Measurements from ENCODE around the gene SLC29A3.

Gene SLC29A3

GRCh38 chr10:71308985-71309384, 10.1 kb upstream of the SLC29A3 start:
- ChIA-PET POLR2A (no interaction called here), CTCF (interaction anchor here (1.1 kb wide), 1 partner anchor 87 kb away, joined by 4 read pairs; no protein-coding TSS in a partner anchor)
- no peak for DNase-seq (ENCODE audit: extremely low spot score)
- no peak for TF ChIP-seq L3MBTL2 (conservative IDR thresholded peaks at IDR 0.05)
- TF ChIP-seq FOXA1 (IDR thresholded peaks at IDR 0.05), result no peak
- no peak for TF ChIP-seq SP1 (IDR thresholded peaks at IDR 0.05)

- no peak for DNase-seq (ENCODE audit: extremely low spot score)
- ChIA-PET CTCF (interaction anchor here (0.7 to 1.1 kb wide), 3 partner anchors 27 to 387 kb away, joined by 3 to 4 read pairs (median 3); no protein-coding TSS in a partner anchor), POLR2A (no interaction called here)
- TF ChIP-seq ZNF384 (IDR thresholded peaks at IDR 0.05), result no peak
- no peak for TF ChIP-seq SUZ12 (IDR thresholded peaks at IDR 0.05)
Measured at GRCh38 chr10:71309919-71310318, 9.1 kb upstream of the SLC29A3 start.

GRCh38 chr10:71312220-71312619, 6.8 kb upstream of the SLC29A3 start:
- no peak for TF ChIP-seq FOXA1 (IDR thresholded peaks at IDR 0.05)
- no peak for TF ChIP-seq PKNOX1 (IDR thresholded peaks at IDR 0.05)
- no peak for TF ChIP-seq NFRKB (IDR thresholded peaks at IDR 0.05)
- no peak for TF ChIP-seq TARDBP (IDR thresholded peaks at IDR 0.05)
- no peak for TF ChIP-seq ARNT (IDR thresholded peaks at IDR 0.05)
- no peak for TF ChIP-seq FOXK2 (IDR thresholded peaks at IDR 0.05)
- TF ChIP-seq SP1 (IDR thresholded peaks at IDR 0.05), result no peak
- TF ChIP-seq L3MBTL2 (conservative IDR thresholded peaks at IDR 0.05), result no peak
- TF ChIP-seq FOXM1 (IDR thresholded peaks at IDR 0.05; ENCODE audit: borderline replicate concordance), result no peak
- no peak for TF ChIP-seq ZNF384 (IDR thresholded peaks at IDR 0.05)
- TF ChIP-seq HDGF (IDR thresholded peaks at IDR 0.05; ENCODE audit: borderline replicate concordance), result no peak
- no peak for TF ChIP-seq BHLHE40 (IDR thresholded peaks at IDR 0.05; ENCODE audit: borderline replicate concordance)
- no peak for TF ChIP-seq LEF1 (IDR thresholded peaks at IDR 0.05; ENCODE audit: borderline replicate concordance)
- TF ChIP-seq CTBP1 (IDR thresholded peaks at IDR 0.05; ENCODE audit: borderline replicate concordance), result no peak
- TF ChIP-seq ELF4 (IDR thresholded peaks at IDR 0.05), result no peak
- no peak for TF ChIP-seq SUZ12 (IDR thresholded peaks at IDR 0.05)
- ChIA-PET CTCF (no interaction called here), POLR2A (no interaction called here)

GRCh38 chr10:71312811-71313789, 6.0 kb upstream of the SLC29A3 start:
- ChIA-PET POLR2A (no interaction called here), CTCF (interaction anchor here (0.6 to 1.0 kb wide), 6 partner anchors 28 to 1167 kb away, joined by 3 to 6 read pairs (median 3); no protein-coding TSS in a partner anchor)
- no peak for DNase-seq (ENCODE audit: extremely low spot score)
- no peak for TF ChIP-seq ARNT (IDR thresholded peaks at IDR 0.05)
- no peak for TF ChIP-seq FOXK2 (IDR thresholded peaks at IDR 0.05)
- no peak for TF ChIP-seq FOXM1 (IDR thresholded peaks at IDR 0.05; ENCODE audit: borderline replicate concordance)
- no peak for TF ChIP-seq TARDBP (IDR thresholded peaks at IDR 0.05)
- no peak for TF ChIP-seq CTBP1 (IDR thresholded peaks at IDR 0.05; ENCODE audit: borderline replicate concordance)
- TF ChIP-seq LEF1 (IDR thresholded peaks at IDR 0.05; ENCODE audit: borderline replicate concordance), result no peak
- no peak for TF ChIP-seq HDGF (IDR thresholded peaks at IDR 0.05; ENCODE audit: borderline replicate concordance)
- no peak for TF ChIP-seq SP1 (IDR thresholded peaks at IDR 0.05)
- TF ChIP-seq NFRKB (IDR thresholded peaks at IDR 0.05), result no peak
- TF ChIP-seq PKNOX1 (IDR thresholded peaks at IDR 0.05), result no peak
- no peak for TF ChIP-seq BHLHE40 (IDR thresholded peaks at IDR 0.05; ENCODE audit: borderline replicate concordance)
- no peak for TF ChIP-seq SUZ12 (IDR thresholded peaks at IDR 0.05)
- TF ChIP-seq ZNF384 (IDR thresholded peaks at IDR 0.05), result no peak
- TF ChIP-seq L3MBTL2 (conservative IDR thresholded peaks at IDR 0.05), result no peak
- TF ChIP-seq ELF4 (IDR thresholded peaks at IDR 0.05), result no peak
- TF ChIP-seq FOXA1 (IDR thresholded peaks at IDR 0.05), result no peak

More at GRCh38 chr10:71312220-71312619, 6.8 kb upstream of the SLC29A3 start:
- DNase-seq (ENCODE audit: extremely low spot score), result no peak

GRCh38 chr10:71314028-71314693, 4.9 kb upstream of the SLC29A3 start:
- CTCF ChIA-PET, result interaction anchor here (0.6 to 1.0 kb wide), 6 partner anchors 27 to 1166 kb away, joined by 3 to 6 read pairs (median 3); no protein-coding TSS in a partner anchor

More at GRCh38 chr10:71314028-71314693, 4.9 kb upstream of the SLC29A3 start:
- POLR2A ChIA-PET, result no interaction called here
- TF ChIP-seq ELF4 (IDR thresholded peaks at IDR 0.05) (no peak), SP1 (IDR thresholded peaks at IDR 0.05) (no peak), SUZ12 (IDR thresholded peaks at IDR 0.05) (no peak), FOXA1 (IDR thresholded peaks at IDR 0.05) (no peak), L3MBTL2 (conservative IDR thresholded peaks at IDR 0.05) (no peak), FOXM1 (IDR thresholded peaks at IDR 0.05; ENCODE audit: borderline replicate concordance) (no peak; the same call in 1 of the 2 replicates), LEF1 (IDR thresholded peaks at IDR 0.05; ENCODE audit: borderline replicate concordance) (no peak), ARNT (IDR thresholded peaks at IDR 0.05) (no peak), ZNF384 (IDR thresholded peaks at IDR 0.05) (no peak), BHLHE40 (IDR thresholded peaks at IDR 0.05; ENCODE audit: borderline replicate concordance) (no peak), PKNOX1 (IDR thresholded peaks at IDR 0.05) (no peak), HDGF (IDR thresholded peaks at IDR 0.05; ENCODE audit: borderline replicate concordance) (no peak), NFRKB (IDR thresholded peaks at IDR 0.05) (no peak), FOXK2 (IDR thresholded peaks at IDR 0.05) (no peak), TARDBP (IDR thresholded peaks at IDR 0.05) (no peak), CTBP1 (IDR thresholded peaks at IDR 0.05; ENCODE audit: borderline replicate concordance) (no peak)
- peak; percentile 68 for DNase-seq (ENCODE audit: extremely low spot score)

All from HEK293T (cell line).